HG02884 (cell line): ENCODE results near the gene TNFRSF11A.

Experiments used
- ATAC-seq: cut with Tn5 transposase; IDR thresholded peaks from one replicate; pipeline ENCODE4 v1.9.1; 2021; ENCODE audit warnings: mild to moderate bottlenecking, moderate library complexity; ENCODE audit not compliant: unreplicated experiment

The TNFRSF11A gene

GRCh38 chr18:62407660-62408059 lies 82.5 kb downstream of the TNFRSF11A start:
- no peak for ATAC-seq

DNA sequence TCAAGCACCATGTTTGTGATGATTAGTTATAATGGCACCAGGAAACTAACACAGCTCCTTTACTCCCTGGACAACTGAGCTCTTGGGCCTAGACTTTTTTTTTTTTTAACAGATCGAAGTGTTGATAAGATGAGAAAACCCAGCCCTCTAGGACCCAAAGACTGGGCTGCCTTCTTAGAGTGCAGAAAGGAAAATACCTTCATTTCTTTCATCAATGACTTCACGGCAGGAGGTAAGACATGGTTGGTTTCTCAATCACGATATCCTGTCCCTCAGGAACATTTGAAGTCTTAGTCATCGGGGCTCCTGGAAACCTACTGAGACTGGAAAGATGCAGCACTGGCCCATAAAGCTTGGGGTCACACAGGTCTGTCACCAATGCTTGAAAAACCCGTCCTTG lies 84.7 kb downstream of the TNFRSF11A start:
- ATAC-seq = no peak

DNA sequence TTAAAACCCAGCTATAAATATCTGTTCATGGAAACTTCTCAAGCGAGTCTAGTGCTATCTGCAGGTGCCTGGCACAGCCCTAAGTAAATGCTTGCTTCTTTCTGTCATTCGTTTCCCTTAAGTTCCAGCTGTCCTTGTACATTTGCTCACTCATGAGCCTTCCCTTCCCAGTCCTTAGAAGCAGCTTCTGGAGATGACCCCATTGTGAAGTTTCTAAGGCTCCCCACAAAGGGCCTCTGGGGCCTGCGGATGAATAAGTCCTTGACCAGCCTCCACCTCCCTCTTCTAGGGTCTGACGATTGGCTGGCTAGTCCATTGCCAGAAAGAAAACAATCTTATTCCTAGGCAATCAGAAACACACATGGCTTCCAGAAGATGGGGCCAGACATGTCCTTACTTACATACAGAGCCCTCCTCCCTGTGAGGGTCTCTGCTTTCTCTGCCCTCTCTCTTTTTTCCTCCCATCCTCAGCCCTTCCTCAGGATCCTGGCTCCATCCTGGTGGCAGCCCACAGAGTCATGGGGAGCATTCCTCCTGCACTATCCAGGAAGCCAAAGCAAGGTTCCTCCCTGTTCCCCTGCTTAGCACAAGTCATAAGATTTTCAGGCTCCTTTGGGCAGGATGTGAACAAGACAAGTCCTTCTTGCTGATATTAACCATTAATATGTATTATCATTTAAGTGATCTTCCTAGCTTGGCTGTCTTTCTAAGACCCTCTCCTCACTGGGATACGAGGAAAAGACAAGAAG lies 87.3 kb downstream of the TNFRSF11A start:
- no peak for ATAC-seq

DNA sequence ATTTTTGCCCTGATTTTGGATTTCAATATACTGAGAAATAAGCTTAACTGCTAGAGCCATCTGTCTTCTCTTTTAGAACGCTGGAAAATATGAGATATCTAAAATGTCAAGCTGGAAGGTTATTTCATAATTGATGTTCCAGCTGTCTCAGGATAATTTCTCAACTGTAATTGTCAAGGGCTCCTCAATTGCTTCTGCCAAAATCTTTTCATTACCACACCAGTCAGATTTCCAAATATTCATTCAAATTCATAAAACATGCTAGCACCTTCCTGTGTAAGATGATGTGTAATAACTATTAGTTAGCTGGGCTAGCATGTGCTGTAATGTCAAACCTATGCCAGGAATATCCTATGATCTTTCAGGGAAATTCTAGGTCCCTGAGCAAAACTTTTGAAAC lies 88.1 kb downstream of the TNFRSF11A start:
- ATAC-seq = no peak

GRCh38 chr18:62418258-62418657 lies 93.1 kb downstream of the TNFRSF11A start:
- no peak for ATAC-seq

GRCh38 chr18:62420151-62420512 lies 95.0 kb downstream of the TNFRSF11A start:
- no peak for ATAC-seq

DNA sequence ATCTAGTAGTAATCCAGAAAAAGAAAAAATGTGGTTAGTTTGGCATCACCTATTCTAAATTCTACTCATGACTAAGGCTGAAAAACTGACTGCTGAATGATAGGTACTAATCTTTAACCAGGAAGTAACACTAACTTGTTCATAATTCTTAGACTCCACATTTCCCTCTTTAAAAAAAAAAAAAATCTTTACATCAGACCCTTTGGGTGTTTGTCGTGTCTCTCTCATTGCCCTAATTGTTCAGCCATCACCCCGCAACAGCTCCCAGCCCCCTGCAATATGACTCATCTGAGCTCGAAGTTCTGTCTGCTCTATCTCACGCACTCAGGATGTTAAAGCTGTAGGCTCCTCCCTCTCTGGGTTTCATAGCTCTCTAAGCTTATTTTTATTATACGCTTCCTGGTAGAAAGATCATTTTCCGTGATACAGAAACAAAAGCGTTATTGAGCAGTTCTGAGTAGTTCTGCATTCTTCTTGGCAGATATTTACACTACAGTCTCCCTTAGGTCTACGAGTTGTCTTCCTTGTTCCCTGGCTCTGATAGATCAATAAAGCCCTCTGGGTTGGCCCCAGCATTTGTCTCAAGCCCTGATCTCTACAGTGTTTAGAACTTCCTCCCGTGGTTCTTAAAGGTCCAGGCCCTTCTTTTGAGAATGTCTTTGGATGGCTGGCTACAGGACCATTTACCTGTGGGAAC lies 95.6 kb downstream of the TNFRSF11A start:
- peak; percentile 94 for ATAC-seq

DNA sequence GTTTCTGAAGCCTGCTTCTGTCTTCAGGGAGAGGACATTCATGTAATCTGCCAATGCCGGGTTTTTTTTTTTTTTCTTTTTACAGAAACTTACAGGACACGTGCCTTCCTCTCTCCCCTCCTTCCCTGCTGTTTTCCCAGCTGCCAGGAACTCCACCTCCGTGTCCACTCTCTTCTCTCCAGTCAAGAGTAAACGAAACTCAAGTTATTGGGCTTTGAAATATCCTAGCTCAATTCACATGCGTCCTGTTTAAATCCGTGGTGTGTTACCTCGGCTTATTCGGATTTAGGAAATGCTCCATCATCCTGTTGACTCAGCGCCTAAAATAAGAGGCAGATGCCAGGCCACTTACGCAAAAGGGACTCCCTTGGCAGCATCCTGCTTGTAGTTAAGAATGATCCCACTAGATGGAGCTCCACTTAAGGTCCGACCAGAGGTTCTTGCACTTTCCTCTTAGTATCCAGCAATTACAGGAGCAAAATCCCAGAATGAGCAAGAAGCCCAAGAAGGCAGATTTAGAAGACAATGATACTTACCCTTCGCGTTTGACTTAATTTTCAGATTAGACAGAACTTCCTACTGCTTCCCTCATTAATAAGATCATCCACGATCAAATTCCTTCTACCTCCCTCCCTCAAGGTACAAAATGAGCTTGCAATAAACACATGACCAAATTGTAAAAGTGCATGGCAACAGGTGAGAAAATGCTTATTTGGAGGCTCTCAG lies 100.5 kb downstream of the TNFRSF11A start:
- peak; percentile 43 for ATAC-seq

DNA sequence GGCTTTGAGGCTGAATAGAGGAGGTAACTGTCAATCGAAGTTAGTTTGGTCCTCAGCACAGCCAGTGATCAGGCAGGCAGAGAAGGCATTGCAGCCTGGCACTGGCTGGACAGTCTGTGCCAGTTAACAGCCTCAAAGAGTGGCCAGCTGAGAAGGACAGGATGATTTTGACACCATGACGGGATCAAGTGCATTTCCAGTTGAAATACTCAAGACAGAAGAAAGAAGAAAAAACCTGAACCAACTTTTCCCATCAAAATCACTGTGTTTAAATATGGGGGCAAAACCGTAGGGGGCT lies 101.0 kb downstream of the TNFRSF11A start:
- ATAC-seq = no peak

DNA sequence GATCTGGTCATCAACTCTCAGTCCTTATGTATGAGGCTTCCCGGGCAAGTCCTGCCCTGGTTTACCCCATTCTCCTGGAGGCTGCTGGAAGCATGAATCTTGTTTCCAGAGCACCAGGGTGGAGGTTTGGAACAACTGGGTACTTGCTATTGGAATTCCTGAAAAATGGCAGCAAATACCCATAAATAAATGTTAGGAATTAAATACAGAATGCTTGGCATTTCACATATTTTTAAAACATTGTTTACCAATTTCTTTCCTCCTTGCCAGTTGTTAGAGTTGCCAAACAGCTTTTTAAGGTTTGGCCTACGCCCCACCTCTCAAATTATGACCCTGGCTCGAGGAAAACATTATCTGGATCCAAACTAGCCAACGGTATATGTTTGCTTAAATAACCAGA lies 107.1 kb downstream of the TNFRSF11A start:
- ATAC-seq = no peak

- ATAC-seq = no peak
Observed at GRCh38 chr18:62434798-62435197, 109.7 kb downstream of the TNFRSF11A start.

DNA sequence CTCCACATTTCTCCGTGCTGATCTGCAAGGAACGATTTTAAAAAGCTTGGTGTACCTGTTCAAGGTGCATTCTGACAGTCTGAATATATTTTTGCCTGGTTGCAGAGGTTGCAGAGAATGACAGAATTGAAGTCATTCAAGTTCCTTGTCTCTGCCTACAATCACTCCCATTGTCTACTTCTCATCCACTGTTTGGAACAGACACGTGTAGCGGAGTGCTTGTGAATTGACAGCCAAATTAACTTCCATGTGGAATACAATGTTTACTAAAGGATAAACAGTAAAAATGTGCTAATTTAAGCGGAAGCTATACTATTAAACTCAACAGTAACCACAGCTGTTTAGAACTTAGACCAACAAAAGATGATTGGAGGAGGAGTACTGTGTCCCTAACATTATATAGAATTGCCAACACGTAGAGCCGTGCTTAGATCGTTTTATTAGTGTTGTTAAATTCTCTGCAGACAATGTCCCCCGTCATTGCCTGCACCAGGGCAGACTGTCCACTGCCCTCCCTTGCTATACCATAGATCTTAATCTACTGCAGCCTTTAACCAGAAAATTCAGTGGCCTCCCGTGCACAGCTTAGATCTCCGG lies 110.4 kb downstream of the TNFRSF11A start:
- ATAC-seq = no peak

DNA sequence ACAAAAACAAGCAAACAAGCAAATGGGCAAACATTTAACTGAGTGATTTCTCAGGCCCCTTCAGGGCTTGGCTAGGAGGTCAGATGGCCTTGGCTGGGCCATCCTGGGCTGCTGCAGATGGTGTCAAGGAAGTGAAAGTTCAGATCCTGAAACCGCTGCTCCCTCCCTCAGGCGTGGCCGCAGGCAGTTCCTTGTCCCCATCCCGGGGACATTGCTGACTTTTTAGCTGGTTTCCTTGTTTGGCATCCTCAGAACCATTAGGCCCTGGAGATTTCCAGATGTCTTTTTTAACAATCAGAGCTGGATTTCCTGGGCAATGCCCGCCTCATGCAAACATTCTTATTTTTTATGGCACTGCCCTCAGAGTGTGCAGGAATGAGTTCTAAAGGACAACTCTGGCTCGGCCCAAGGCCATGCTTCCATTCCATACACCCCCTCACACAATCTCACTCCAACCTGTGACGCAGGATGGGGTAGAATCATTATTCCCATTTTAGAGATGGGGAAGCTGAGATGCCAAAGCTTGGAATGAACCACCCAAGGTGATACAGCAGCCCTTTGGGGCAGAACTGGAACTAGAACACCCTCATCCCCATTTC lies 111.6 kb downstream of the TNFRSF11A start:
- no peak for ATAC-seq

DNA sequence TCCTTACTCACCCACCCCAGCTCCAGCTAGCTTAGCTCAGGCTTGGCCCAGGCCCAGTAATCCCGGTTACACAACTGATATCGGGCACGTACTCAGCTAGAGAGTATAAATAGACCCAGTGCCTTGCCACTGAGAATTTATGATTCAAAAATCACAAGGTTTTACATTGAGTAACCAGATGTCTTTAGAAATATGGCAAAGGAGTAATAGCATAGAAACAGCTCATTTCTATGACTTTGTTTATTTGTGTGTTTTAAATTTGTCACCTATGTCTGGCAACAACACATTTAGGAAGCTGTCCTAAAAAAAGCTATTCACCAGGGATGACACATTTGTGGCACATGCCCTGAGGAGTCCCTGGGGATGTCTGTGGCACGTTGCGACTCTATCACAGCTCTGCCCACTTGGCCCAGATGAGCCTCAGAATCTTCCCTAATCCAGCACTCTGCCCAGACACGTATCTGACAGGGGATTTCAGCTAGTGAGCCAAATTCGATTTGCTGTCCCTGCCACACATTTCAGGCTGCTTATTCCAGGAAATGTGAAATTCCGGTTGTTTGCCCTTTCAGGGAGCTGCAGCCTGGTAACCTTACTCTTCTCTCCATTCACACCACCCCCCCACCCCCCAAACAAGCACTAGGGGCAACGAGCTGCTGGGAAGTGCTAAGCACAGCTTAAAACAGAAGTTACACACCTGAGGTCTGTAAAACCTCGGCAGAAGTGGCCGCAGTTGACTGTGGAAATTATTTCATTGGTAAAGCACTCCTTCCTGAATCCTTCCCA lies 112.3 kb downstream of the TNFRSF11A start:
- no peak for ATAC-seq

GRCh38 chr18:62438018-62438329 lies 112.9 kb downstream of the TNFRSF11A start:
- ATAC-seq = no peak

DNA sequence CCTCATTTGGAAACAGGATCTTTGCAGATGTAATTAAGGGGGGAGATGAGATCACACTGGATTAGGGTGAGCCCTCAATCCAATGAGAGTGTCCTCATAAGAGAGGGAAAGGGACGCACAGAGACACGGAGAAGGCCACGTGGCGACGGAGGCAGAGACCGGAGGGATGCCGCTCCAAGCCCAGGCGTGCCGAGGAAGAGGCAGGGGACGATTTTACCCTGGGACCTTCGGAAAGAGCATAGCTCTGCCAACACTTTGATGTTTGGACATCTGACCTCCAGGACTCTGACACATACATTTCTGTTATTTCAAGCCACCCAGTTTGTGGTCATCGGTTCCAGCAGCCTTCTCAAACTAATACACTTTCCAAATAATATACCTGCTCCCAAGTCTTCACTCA lies 113.3 kb downstream of the TNFRSF11A start:
- ATAC-seq = no peak

GRCh38 chr18:62438866-62439265 lies 113.8 kb downstream of the TNFRSF11A start:
- ATAC-seq = no peak
